GM19035 (cell line): ENCODE data around the gene CSPG4.
"Not testable (repeated sequence)": the region's sequence is repeated elsewhere in the genome, so short reads cannot be mapped to it uniquely, and the experiment has no call there.

Source experiments
- ATAC-seq: cut with Tn5 transposase; IDR thresholded peaks from one replicate; pipeline ENCODE4 v1.9.1; 2021; ENCODE audit not compliant: unreplicated experiment

The CSPG4 gene

DNA sequence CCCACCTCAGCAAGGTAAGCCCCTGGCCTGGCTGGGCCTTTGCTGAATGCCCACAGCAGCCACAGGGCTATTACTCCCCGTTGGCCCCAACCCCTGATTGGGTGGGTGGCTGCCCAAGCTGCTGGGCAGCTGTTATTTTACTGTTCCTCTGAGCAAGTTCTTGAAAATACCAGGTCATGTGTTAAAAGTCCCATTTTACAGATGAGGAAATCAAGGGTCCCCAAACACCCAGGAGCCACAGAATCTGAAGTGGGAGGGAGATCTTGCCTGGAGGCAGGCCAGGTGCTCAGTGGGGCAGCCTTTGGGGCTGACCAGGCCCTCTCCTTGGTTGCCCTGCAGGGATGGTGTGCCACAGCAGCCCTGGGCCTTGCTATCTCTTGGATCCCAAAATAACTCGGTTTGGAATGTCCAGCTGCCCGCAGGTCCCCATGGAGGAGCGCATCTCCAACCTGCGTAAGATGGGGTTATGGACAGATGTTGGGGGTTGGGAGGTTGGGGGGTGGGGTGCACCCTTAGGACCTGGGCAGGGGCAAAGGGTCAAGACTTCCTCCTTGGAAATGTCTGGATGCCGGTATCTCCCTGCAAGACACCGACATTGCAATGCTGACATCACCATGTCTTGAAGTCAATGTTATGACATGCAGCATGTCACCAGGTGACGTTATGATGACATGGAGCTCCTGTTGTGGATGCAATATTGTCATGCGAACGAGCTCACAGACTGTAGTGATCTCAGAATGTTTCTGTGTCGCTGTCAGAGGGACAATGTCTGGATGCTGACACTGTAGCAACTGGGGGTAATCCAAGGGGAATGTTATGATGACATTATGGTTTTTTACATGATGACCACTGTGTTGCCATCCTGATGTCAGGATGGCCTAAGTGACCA is 13.3 kb upstream of the CSPG4 start:
- no peak for ATAC-seq

DNA sequence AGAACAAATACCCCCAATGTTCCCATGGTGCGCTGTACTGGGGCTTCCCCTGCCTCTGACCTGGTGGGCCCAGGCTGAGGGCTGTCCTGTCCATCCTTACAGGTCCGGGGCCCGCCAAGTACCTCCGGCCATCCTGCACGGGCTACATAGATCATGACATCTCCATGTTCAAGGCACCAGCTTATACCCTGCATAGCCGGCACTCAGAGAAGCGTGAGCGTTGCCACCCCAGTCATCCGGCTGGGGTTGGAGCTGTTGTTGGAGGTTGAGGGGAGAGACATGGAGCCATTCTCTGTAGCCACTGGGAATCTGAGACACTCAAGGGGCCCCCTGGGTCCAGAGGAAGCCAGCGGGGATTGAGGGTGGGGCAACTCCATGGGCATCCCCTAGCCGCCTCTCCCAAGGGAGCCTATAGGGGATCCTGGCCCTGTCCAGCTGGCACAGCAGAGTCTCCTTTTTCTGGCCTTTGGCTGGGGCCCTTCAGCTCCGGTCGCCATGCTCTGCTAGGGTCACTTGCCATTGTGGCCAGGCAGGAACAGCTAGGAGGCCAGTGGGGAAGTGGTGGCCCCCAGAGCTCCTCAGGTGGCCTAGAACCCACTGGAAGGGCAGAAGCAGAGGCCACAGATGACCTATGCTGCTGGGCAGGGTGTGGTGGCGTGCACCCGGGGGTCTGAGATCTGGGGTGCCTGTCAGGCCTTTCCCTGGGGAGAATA is 12.5 kb upstream of the CSPG4 start:
- no peak for ATAC-seq

DNA sequence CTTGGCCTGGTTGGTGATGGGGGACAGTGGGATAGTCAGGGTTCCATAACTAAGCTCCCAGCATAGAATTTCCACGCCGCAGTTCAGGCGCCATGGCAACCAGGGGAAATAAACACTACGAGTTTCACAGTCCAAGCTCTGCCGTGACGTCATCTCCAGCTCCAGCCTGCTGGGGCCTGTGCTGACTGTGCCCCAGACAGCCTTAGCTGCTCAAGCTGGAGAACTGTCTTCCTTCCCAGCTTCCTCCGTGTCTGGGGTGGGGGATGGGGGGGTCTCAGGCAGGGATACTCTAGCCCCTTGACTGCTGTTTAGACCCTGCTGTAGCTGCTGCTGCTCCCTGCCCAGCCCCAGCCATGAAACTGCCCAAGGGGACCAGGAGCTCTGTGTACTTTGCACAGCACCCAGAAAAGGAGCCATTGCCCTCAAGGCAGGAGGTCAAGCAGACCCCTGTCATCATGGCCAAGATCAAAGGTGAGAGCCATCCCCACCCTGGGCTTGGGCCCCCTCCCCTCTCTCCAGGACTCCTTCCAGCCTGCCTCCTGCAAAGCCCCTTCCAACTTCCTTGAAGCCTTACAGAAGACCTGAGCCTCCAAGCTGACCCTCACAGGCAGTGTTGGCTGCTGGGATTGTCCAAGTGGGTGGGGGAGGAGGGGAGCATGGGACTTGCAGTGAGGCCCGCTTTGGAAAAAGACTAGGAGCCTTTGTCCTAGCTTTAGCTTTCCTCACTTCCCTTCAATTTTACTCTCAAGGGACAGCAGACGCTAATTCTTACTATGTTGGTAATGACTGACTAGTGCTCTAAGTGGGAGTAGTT is 11.4 kb upstream of the CSPG4 start:
- ATAC-seq, result no peak

DNA sequence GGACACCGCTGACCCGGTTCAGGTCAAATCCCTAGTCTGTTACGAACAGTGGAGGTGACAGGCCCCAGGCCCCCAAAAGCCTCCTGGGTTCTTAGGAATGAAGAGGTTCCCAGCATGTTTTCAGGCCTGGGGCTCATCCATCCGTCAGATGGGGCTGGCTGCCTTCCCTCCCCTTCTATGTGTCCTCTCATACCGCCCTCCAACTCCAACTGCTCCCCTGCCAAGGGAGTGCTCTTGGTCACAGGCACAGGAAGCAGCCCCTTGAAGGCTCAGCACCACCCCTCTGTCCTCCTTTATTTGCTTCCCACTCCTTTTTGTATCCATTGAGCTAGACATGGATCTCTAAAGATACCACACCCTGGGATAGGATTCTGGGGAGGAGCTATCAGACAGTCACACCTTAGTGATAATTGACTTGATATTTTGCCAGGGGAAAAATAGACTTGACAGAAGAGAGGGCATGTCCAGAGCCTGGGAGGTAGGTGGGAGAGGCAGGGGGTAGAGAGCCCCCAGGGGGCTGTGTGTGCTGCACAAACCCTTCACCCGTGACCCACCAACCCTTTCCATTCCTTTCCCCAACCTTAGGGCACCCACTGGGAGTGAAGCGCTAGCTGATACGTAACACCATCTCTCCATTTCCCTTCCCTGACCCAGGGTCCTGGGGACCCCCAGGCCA is 10.7 kb upstream of the CSPG4 start:
- no peak for ATAC-seq

DNA sequence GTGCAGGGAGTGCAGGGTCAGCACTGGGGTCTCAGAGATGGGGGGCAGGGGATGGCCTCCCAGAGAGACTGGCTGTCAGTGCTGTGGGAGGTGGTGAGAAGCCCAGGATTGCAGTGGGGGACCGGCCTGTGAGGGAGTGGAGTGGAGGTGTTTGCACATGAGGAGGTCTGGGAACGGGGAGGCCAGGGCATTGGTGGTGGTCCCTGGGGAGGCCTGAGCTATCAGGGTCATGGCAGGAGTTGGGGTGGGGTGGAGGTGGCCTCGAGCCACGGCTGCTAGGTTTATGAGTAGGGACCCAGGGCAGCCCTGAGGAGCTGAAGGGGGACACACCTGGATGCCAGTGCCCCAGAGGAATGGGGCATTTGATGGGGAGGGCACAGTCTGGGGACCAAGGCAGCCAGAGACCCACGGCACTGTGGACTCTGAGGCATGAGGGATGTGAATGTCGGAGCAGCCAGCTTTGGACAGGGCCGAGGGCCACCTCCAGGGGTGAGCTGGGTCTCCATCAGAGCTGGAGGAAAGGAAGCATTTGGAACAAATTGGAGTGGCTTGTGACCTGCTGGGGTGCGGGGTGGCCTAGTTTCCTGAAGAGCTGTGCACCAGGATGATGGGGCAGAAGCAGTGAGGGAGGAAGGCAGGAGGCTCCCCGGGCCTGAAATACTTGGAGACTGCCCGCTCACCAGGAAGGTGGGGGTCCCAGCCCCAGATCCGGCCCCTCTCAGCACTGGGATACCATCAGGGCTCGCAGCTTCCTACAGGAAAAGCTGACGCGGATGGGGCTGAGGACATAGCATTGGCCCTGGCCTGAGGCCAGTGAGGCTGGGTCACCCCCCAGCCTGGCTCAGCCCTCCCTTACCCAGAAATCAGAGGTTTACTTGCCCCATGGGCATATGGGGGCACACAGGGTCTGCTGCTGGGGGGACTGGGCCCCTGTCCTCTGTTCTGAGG is 9.5 kb upstream of the CSPG4 start:
- no peak for ATAC-seq

DNA sequence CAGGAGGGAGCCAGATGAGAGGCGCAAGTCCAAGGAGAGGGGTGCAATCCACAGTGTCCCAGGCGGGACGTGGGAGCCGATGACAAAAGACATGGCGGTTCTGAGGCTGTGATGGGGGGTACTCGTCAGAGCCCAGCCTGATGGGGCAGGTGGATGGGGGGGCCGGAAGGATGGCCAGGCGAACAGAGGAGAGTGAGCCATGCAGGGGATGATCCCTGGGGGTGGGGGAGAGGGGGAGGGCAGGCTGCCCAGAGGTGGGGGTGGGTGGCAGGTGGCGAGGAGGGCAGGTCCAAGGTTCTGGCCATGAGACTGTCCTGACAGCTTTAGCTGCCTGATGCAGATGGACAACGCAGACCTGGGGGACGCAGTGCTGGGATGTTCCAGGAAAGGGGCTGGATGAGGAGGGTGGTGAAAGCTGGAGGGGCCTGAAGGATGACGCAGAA is 8.9 kb upstream of the CSPG4 start:
- no peak for ATAC-seq

DNA sequence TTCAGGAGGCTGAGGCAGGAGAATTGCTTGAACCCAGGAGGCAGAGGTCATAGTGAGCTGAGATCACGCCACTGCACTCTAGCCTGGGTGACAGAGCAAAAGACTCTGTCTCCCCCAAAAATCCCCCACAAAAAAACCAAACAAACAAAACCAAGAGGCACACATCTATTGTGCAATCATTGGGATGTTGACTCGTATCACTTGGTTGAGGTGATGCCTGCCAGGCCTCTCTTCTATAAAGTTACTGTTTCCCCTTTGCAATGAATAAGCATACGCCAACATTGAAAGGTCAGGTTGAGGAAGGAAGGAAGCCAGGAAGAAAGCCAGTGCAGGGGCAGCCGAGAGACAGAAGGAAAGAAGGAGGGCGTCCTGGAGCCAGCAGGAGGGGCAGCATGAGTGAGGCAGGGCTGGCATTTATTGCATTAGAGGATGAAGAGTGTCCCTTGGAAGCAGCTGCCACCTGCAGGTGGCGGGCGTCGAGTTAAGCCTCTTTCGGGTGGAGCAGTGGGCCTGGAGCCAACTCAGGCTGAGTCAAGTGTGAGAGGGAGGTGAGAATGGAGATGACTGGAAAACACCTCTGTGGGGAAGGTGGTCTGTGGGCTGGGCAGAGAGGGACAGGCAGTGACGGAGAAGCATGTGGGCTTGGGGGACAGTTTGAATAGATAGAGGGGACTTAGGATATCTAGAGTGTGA is 8.3 kb upstream of the CSPG4 start:
- ATAC-seq, result no peak

DNA sequence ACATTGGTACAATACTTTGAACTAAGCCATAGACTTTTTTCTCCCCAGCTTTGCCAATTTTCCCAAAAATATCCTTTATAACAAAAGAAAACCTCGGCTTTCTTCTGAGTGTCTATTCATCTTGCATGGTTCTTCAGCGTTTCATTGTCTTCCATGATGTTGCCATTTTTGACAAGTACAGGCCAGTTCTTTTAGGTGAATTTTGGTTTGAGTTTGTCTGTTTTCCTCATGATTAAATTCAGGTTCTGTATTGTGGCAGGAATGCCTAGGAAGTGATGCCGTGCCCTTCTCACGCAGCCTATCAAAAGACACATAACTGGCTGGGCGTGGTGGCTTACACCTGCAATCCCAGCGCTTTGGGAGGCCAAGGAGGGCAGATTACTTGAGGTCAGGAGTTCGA is 7.6 kb upstream of the CSPG4 start:
- no peak for ATAC-seq

DNA sequence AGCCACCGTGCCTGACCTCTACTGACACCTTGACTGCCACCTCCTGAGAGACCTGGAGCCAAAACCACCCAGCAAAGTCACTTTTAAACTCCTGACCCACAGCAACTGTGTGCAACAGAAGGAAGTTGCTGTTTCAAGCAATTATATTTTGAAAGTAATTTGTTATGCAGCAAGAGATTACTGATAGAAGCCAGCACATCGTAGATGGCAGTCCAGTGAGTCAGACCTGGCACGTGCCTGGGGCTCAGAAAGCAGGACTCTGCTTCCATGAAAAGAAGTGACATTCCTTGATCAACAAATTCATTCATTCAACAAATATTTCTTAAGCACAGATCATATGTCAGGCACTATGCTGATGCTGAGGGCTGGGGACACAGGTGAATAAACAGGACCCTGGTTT is 5.7 kb upstream of the CSPG4 start:
- no peak for ATAC-seq

DNA sequence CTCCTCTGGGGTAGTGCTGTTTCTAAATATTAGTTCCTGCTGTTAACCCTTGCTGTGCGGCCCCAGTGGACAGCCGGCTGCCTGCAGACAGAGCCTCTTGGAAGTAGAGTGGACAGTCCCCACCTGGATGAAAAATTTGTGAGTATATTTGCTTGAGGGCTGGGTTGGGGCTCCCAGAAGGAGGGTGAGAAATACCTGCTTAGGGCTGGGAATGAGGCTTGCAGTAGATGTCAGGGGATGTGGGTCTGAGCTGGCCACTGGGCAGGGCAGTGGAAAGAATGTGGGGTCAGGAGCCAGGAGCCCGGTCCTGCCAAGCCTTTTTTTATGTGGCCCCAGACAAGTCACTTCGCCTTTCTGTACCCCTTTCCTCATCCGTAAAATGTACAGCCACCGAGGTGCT is 4.4 kb upstream of the CSPG4 start:
- ATAC-seq, result not testable (repeated sequence)

DNA sequence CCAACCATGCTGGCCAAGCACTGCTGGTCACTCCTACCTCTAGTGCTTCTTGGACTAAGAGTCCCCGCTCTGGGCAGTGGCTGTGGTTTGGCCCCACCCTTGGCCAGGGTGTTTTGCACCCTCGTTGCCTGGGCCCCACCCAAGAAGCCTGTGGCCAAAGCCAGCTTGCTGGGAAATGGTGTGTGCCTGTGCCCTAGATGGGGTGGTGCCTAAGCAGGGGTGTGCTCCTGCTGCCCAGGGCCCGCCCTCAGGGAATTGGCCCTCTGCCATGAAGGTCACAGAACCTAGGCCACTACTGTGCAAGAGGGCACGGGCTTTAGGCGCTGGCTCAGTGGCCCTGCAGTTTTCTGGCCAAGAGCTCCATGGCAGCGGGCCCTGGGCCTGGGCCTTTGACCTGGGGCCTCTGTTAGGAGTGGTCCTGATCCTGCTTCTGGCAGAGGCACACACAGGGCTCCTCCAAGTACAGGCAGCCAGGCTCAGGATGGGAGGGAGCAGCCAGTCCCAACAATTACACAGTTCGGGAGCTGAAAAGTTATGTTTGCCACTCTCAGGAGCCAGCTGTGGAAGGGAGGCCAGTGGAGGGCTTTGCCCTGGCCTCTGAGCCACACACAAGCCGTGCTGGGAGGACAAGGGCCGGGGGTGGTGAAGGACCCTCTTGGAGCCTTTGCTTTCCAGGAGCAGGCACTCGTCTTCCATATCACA is 3.8 kb upstream of the CSPG4 start:
- not testable (repeated sequence) for ATAC-seq

DNA sequence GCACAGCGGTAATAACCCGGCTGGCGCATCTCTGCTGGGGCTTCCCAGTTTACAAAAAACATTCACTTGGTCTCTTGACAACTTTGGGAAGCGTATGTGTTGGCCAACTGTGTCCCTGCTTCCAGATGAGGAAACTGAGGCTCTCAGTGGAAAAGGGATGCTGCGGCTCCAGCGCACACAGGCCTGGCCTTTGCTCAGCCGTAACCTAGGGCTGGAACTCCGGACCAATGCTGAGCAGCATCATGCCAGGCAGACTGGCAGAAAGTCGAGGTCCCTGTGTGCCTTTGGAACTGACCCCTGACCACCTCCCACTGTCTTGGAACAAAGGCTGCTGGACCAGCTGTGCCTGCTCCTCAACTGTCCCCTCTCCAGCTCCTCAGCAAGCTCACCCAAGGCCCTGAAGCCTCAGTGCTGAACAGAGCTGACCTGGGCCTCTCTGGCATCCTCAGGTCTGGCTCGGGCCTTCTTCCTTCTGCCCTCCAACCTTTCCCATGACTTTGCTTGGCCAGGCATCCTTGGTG is 2.7 kb upstream of the CSPG4 start:
- not testable (repeated sequence) for ATAC-seq

DNA sequence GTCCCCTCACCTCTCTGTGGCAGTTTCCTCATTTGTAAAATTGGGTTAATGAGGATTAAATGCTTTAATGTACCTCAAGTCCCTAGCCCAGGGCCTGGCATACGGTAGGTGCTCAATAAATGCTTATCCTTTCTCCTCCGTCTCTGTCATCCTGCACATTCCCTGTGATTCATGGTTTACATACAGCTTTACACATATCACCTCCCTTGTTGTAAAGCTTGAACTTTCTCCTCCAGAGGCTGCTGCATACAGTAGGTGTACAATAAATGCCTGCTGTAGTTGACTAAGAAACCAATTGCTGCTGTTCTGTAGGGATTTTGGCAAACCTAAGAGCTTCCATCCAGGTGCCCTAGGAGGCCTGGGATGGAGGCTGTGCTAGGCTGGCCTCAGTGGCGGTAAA is 1.5 kb upstream of the CSPG4 start:
- no peak for ATAC-seq

DNA sequence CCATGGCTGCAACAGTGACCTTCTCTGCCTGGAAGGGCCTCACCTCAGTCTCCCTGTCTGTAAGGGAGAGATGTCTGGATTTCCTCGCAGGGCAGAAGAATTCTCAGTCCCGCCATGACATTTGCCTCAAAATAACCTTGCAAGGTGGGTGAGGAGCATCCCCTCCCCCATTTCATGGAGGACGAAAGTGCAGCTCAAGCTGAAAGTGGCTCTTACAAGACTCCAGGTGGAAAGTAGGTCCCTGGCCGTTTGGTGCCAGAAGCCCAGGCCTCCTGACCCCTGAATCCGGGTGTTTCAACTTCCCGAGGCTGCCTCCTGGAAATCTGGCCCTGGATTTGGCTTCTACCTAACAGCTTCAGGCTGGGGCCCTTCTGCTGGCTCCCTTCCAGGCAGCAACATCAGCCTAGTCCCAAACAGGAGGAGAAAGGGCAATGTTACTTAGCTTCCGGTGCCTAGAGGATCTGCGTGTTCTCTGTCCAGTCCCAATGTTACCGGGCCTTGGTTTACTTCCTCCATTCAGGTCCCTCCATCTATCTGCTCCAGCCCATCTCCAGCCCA is 769 bp upstream of the CSPG4 start:
- no peak for ATAC-seq

DNA sequence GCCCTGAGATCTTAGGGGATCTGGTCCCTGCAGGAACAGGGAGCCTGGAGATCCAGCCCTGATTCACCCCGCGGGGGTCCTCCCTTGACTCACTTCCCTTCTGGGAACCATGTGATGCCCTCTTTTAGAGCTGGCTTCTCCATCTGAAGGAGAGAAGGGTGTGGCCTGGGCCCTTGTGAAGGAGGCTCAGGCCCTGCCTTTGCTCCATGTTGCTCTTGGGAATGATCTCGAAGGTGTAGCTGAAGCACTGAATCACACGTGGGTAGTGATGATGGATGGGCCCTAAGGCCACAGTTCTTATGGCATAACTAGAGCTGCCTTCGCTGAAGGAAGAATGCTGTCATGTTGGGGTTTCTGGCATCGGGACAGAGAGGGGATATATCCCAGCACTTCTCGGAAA is 1.2 kb downstream of the CSPG4 start:
- not testable (repeated sequence) for ATAC-seq

DNA sequence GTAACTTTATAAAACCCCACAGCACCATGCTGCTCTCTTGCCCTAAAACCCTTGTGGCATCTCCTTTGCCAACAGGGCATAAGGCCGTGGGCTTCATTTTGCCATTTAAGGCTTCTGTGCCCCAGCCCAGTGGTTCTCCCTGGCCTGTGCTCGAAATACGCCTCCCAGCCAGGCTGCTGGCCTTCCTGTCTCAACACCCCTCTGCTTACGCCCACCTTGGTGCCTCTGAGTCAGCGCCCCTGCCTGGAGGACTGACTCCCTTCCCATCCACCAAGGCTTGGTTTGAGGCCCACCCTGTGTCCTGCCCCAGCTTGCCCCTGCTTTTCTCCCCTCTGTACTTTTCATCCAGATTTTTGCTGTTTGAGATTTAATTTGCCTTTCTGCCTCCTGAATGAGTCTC is 1.8 kb downstream of the CSPG4 start:
- not testable (repeated sequence) for ATAC-seq

DNA sequence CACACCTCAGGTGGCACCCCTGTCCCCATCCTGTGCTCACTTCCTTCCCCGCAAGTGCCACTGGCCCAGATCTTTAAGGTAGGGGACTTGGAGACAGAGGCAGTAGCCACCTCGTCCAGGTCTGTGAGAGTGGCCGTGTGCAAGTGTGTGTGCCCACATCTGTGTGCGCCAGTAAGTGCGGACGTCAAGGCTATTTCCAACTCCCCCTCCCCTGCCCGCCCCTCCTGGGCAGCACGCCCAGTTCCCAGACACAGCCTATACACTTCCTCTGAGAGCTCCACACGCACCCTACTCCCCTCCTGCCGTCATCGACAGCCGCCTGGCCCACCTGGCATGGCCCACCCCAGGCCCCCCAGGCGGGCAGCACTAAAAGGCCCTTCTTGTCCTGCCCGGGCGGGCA is 3.2 kb downstream of the CSPG4 start:
- not testable (repeated sequence) for ATAC-seq

DNA sequence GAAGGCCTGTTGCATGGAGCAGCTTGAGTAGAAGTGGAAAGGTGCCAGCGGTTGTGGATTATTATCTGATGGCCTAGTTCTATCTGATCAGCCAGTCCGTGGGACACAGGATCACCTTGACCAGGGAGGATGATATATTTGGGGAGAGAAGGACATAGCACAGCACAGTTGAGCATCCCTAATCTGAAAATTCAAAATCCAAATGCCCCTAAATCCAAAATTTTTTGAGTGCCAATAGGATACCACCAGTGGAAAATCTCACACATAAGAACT is 6.0 kb downstream of the CSPG4 start:
- no peak for ATAC-seq
